Measurements from ENCODE around the gene POPDC3.
"Not testable (repeated sequence)": the region's sequence is repeated elsewhere in the genome, so short reads cannot be mapped to it uniquely, and the experiment has no call there.

Gene POPDC3

DNA sequence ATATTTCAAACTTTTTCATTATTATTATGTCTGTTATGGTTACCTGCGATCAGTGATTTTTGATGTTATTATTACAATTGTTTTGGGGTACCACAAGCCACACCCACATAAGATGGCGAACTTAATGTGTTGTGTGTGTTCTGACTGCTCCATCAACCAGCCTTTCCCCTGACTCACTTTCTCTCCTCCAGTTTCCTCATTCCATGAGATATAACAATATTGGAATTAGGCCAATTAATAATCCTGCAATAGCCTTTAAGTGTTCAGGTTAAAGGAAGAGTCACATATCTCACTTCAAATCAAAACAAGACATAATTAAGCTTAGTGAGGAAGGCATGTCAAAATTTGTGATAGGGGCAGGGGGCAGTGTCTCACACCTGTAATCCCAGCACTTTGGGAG is 16.3 kb upstream of the POPDC3 start:
- no peak for DNase-seq (ENCODE audit: low spot score)

DNA sequence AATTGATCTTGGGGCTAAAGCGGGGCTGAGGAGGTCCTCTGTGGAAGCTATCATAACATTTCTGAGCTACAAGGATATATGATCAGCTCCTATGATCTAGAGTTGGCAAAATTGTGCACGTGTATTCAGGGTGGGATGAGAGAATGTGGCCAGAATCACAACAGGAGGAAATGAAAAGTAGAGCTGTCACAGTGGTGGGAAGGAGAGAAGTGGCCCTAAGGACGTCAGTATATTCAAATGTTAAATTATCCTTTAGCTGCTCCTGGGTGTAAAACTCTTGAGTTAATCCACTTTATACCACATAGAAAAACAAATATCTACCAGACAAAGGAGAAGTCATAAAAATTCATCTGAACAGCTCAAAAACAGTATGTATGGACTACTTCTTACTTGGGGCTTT is 14.8 kb upstream of the POPDC3 start:
- no peak for DNase-seq (ENCODE audit: low spot score)

DNA sequence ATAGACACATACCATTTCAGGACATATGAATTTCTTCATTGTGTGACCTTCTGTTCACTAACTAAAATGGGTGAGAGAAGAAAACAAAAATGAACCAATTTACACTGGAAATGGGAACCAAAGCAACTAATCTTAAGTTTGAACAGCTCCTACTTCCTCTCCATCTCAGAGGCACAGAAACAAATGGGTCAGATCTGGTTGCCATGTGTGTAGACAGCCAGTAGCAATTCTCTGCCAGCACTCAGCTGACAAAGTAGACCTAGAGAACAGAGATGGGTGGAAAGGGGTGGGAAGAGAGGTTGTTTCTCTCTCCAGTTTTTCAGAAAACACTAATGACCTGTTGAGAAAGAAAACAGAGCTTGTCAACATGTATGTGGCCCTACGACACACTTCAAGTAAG is 14.3 kb upstream of the POPDC3 start:
- peak; percentile 43 for DNase-seq (ENCODE audit: low spot score)

DNA sequence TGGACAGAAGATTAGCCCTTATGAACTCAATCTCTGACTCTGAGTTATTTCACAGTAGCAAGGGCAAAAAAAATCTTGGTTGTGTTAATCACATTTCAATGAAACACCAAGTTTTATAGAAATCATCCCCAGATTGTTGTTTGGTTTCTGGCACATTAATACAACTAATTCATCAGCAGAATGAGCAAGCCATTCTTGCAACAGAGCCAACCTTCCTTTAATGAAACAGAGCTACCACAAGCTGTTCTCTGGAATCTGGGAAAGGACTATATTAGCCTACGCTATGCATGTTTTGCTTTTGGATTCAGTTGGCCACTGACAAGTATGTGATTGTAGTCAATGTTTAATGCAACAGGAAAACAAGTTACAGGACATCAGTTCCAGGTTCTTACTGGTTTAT is 13.8 kb upstream of the POPDC3 start:
- DNase-seq (ENCODE audit: low spot score) = no peak

DNA sequence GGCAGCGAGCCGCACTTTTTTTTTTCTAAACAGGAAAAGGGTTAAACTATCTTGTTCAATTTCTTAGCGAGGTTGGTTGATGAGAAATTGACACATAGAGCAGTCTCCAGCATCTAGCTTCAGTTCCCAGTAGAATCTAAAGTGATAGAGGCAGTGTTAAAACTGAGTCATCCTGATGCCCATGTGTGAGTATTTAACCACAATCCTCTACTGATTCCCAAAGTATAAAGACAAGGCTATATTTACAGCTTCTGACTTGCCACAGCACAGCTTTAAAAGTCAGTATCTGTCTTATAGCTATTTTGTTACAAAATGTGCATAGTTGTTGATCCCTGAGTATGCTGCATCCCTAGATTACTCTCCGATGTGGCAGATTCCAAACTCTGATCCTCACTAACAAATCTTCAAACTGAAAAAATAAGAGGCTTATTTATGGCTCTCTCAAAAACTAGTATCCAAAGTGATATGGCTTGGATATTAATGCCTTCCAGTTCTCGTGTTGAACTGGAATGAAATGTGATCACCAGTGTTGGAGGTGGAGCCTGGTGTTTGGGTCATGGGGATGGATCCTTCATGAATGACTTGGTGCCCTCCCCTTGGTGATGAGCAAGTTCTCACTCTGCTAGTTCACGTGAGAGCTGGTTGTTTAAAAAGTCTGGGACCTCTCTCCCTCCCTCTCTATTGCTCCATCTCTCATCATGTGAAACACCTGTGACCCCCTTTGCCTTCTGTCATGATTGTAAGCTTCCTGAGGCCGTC is 13.1 kb upstream of the POPDC3 start:
- no peak for DNase-seq (ENCODE audit: low spot score)

DNA sequence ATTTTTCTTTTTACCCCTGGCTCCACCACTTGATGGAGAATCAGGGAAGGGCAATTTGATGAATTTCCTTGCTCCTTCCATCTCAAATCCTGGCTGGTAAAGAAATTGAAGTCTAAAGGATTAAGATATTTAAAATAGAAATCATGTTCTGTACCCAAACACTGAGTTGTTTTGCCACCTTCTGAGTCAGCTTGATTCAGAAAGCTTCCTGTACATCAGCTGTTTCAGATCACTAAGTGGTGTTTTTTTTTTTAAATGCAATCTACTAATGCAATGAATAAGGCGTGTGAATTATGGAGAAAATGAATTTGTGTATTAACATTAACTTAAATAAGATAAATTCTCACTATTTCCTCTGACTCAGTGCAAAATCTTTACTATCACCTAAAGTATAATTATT is 11.5 kb upstream of the POPDC3 start:
- no peak for DNase-seq (ENCODE audit: low spot score)

DNA sequence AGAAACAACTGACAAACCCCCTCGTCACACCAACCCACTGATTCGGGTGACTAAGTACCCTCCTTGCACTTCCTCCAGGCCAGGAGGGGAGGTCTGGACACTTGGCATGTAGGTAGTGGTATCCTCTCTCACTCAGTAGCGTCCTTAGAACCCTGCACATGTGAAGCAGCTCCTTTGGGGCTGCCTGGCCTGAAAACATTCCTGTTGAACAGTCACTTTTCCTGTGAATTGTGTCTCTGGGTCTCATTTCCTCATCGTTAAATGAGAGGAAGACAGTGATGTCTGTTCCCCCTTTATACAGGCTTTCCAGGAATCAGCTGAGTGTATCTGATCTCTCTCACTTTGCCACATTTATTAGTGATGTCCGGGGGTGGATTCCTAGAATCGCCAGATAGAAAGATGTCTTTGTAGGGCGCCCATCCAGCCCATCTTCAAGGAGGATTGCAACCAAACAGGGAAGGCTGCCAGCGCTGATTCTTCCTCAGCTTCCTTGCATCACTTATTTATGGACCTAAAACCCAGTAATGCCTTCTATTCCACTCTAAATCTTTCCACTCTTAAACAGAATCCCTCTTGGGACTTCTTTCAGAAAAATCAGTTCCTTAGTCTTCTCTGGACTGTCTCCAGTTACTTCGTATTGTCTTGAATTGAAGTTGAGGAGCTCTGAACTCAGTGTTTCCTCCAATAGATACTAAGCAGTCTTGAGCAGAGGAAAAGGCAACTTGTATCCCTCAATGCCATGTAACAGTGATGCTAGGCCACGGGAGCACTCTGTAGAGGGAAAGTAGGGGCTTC is 9.4 kb upstream of the POPDC3 start:
- no peak for DNase-seq (ENCODE audit: low spot score)

DNA sequence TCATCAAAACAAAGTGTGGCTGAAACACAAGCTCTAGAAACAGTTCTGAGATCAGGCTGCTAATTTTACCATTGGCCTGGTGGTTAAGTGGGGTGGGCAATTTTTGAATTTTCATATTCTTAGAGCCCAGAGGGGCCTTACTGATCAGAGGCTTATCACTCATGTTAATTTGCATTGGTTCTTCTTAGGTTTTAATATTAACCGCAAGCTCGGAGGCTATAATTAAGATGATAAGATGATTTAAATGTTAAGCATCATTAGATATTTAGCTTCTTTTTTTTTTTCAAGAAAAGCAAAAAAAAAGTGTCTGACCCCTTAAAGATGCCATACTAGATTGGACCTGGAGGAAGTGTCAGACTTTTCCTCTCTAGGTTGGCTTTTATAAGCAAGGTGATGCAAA is 8.4 kb upstream of the POPDC3 start:
- DNase-seq (ENCODE audit: low spot score) = no peak

DNA sequence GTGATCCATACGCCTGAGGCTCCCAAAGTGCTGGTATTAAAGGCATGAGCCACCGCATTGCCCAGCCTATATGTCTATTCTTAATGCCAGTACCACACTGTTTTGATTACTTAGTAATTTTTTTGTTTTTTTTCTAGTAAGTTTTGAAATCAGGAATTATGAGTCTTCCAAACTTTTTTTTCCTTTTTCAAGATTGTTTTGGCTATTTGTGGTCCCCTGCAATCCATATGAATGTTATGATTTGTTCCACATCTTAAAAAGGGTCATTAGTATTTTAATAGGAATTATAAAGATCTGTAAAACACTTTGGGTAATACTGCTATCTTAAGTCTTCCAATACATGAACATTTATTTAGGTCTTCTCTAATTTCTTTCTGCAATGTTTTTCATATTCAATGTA is 6.8 kb upstream of the POPDC3 start:
- no peak for DNase-seq (ENCODE audit: low spot score)

DNA sequence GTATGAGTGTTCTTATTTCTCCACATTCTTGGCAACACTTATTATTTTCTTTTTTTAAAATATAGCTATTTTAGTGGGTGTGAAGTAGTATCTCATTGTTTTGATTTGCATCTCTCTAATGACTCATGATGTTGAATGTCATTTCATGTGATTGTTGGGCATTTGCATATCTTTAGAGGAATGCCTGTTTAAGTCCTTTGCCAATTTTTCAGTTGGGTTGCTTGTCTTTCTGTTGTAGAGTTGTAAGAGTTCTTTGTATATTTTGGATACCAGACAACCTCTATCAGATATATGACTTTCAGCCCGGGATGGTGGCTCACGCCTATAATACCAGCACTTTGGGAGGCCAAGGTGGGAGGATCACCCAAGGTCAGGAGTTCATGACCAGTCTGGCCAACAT is 5.1 kb upstream of the POPDC3 start:
- no peak for DNase-seq (ENCODE audit: low spot score)

DNA sequence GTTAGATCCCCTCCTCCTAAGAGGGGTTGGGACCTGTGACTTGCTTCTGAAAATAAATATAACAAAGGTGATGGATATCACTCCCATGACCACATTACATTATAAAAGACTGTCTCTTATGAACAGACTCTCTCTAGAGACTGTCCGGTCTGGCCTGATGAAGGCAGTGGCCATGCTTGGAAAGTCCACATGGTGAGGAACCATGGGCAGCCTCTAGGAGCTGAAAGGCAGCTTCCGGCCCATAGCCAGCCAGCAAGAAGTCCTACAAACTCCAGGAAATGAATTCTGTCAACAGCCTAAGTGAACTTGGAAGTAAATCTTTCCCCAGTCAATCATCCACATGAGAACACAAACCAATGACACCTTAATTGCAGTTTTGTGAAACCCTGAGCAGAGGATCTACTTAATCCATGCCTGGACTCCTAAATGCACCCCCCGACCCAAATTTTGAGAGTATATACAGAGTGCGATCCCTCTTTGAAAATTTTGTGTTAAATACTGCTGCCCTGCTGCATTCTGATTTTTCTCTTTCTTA is 2.2 kb upstream of the POPDC3 start:
- DNase-seq (ENCODE audit: low spot score) = no peak

DNA sequence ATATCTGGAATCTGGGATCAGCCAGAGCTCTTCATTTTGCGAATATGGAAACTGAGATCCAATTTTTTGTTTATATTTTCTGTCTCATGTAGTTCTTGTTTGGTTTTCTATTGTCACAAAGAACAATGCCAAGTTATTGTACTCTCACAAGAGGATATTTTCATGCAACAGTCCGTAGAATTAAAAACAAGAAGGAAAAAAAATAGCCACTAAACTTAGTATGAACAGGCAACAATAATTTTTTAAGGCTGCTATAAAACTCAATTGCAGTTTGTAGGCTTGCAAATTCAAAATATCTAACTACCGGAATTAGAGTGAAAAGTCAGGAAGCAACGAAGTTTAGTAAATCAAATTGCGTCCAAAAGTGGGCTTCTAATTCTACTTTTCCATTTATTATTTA is 1.2 kb downstream of the POPDC3 start:
- DNase-seq (ENCODE audit: low spot score) = no peak

DNA sequence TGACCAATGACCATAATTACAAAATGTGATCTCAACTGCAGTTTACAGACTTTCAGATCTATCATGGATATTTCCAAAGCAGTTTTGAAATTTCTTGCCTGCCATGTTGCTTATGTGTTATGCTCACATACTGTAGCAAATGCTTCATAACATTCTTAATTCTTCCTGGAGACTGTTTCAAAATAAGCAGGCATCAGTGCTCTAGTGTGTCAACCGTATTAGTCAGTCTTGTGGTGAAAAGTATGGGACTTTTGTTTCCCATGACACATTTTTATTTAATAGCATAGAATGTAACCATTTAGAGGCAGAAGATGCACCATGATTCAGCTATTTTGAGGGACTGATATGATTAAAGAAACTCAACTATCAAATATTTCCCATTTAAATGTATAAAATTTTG is 1.7 kb downstream of the POPDC3 start:
- no peak for DNase-seq (ENCODE audit: low spot score)

DNA sequence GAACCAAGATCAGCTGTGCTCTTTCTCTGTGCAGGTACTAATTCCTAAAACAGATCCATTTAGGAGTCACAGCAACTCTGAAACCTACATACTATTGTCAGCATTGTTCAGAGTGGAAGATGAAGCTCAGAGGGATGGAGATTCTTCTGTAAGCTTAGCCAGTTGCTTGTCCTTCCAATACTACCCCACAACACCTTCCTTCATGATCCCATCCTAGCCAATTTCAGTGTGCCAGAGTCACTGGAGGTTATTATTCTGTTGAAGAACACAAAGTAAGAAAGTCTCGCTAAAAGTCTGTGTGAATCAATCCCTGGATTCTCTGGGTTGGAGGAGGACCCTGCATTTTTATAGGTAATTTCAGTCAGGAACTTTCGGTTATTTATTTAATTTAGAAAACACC is 2.3 kb downstream of the POPDC3 start:
- no peak for DNase-seq (ENCODE audit: low spot score)

DNA sequence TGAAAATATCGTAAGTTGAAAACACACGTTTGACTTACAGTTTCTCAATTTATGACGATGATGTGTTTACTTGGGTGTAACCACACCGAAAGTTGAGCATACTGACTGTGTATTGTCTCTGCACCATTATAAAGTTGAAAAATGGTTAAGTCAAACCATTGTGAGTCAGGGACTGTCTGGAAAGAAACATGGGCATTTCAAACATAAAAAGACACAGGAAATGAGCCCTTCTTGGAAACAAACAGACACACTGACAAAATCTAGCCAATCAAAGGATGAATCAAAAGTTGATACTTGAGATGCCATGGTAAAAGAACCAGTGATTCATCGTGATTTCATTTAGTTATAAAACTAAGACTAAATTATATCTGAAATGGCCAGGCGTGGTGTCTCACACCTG is 5.3 kb downstream of the POPDC3 start:
- DNase-seq (ENCODE audit: low spot score) = no peak

DNA sequence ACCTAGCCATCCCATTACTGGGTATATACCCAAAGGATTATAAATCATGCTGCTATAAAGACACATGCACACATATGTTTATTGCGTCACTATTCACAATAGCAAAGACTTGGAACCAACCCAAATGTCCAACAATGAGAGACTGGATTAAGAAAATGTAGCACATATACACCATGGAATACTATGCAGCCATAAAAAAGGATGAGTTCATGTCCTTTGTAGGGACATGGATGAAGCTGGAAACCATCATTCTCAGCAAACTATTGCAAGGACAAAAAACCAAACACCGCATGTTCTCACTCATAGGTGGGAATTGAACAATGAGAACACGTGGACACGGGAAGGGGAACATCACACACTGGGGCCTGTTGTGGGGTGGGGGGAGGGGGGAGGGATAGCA is 7.3 kb downstream of the POPDC3 start:
- DNase-seq (ENCODE audit: low spot score) = not testable (repeated sequence)

DNA sequence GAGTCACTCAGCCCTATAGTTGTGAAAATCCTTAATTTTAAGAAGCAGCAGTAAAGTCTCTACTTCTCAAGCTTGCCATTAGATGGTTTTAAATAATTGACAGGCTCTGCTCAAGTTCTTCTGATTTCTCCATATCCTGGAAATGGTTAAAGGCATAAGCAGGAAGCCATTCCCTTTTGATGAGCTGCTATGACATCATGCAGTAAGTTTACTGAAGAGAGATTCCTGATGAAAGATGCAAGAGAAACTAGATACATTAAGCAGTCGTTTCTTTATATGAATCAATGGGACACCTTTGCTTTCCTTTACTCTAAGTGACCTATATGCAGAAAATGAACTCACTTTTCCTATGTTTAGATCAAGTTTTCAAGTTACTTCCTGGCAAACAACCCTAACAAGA is 9.8 kb downstream of the POPDC3 start:
- no peak for DNase-seq (ENCODE audit: low spot score)

DNA sequence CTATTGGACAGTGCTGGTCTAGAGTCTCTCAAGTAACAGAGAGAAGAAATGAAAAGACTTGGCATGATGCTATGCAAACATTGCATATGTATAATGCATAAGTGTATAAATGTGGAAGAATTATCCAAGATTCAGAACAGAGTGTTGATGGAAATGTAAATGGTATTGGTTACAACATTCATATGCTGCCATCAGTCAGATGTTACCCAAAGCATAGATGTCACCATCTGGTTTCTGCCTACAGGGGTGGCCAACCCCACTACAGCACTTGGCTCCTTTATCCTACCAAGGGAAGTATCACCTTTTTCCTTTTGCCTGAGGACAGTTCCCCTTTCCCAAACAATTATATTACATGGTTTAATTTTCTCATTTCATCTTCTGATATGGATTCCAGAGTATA is 11.9 kb downstream of the POPDC3 start:
- no peak for DNase-seq (ENCODE audit: low spot score)

DNA sequence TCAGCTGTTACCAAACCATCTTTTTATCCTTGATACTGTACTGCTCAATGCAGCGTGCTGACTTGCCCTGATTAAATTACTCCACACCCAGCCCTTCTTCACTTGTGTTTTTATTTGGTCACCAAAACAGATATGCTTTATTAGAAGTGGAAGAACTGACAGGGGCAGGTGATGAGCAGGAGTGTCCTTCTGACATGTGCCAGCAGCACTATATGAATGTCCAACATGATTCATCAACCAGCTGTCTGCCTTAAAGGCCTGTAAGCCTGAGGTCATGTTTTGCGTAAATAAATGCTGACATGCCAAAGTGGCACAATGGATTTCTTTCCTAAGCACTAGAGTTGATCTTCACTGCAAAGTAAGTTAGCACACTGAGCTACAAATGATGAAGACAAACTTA is 15.4 kb downstream of the POPDC3 start:
- DNase-seq (ENCODE audit: low spot score) = peak; percentile 84

DNA sequence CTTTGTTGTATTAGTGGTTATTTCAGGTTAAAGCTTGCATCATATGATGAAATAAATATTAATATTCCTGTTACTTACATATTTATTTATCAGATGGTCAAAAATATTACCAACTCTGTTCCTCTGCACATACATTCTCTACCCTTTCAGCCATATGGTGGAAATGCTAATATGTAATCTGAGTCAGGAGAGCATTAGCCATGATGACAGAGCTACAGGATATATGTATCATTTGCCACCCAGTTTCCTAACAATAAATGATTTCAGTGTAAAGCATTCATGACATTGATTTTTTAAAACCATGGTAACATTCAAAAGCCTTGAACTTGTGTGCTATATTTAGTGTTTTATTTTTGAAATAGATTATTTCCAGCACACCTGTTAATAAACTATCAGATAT is 16.6 kb downstream of the POPDC3 start:
- no peak for DNase-seq (ENCODE audit: low spot score)

DNA sequence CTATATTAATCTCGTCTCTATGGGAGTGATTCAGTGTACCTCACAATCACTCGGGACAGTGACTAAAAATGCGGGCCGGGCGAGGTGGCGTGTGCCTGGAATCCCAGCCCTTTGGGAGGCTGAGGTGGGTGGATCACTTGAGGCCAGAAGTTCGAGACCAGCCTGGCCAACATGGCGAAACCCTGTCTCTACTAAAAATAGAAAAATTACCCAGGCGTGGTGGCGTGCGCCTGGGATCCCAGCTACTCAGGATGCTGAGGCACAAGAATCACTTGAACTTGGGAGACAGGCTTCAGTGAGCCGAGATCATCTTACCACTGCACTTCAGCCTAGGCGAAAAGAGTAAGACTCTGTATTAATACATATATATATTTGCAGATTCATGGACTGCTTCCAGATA is 17.4 kb downstream of the POPDC3 start:
- DNase-seq (ENCODE audit: low spot score) = no peak

DNA sequence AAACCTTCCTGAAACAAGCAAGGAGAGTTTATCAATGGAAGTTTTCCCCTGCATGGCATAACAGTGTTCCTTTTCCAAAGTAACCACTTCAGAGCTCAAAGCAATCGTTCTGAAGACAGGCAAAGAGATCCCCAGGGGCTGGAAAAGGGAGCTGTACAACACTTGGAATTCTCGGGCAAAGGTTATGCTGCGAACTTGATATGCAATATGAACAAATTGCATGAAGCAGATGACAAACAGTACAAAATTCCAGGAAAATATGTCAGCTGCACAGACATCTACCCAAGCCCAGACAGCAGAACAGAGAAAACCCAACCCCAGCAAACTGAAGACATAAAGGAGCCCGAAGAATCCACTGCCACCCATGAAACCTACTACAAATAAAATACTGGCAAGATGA is 18.4 kb downstream of the POPDC3 start:
- DNase-seq (ENCODE audit: low spot score) = no peak

DNA sequence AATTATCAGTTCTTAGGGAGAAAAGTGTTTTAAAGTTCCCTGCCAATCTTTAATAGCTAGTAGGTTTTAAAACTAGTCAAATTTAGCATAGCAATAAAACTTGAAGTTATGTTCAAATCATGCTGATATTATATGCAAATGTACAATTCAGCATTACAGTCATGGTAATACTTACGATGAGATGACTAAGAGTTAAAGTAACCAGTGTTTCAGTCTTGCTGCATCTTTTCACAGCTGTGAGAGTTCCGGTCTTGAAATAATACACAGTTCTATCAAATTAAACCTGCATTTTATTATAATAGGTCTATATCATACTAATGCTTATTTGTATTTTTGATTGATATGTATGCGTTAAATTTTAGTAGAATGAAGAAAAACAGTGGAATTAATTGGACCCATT is 26.1 kb downstream of the POPDC3 start:
- no peak for DNase-seq (ENCODE audit: low spot score)
